ENCODE results near the gene BAG5.
"Not testable (repeated sequence)": the region's sequence is repeated elsewhere in the genome, so short reads cannot be mapped to it uniquely, and the experiment has no call there.

Gene BAG5

DNA sequence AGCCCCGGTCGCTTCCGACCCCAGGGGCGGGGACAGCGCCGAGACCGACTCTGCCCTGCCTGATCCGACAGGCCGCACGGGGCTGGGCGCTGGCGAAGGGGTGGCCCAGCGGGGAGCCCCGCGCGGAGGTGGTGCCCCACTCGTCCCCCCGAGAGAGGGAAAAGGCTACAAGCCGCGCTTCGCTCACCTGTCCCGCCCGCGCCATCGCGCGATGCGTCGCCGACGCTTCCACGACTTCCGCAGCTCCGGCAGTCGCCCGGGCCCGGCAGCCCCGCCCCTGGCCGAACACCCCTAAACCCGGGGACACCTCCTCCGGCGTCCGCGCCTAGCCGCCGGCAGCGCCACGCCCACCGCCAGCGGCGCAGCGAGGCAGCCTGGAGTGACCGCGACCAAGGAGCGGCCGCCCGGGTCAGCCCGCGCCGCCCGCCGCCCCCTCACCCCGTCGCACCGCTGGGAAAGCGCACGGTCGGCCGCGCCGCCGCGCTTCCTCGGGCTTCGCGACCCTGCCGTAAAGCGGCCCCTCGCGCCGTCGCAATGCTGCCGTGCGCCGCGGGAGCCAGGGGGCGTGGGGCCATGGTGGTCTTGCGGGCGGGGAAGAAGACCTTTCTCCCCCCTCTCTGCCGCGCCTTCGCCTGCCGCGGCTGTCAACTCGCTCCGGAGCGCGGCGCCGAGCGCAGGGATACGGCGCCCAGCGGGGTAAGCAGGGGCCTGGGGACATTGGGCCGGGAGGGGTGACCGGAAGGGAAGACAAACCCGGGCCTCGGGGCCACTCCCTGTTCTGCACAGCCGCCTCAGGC is at the start of gene BAG5, which contains the start of gene COA8:
Gene BAG5 (minus strand): TSS at position 229 of the 797 bp plus-strand sequence. CDS start 1,493 bp downstream, outside the sequence.
Gene COA8 (plus strand): TSS at position 532 of the 797 bp plus-strand sequence. CDS start 42 bp downstream, at position 574.
- peak; percentile 93 for DNase-seq

- no peak for DNase-seq
These were observed 48.8 kb upstream of the BAG5 start for GRCh38 chr14:103611215-103611614.

DNA sequence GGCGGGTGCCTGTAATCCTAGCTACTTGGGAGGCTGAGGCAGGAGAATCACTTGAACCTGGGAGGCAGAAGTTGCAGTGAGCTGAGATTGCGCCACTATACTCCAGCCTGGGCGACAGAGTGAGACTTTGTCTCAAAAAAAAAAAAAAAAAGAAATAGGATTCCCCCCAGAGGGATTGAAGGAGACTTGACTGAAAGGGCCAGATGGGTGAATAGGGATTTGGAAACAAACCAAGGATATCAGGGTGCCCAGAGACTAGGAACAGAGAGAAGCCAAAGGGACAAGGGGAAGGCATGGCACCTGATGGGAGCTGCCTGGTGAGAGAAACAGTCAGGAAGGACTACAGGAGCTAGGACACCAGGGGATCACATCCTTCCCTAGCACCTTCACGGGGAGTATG is 46.6 kb upstream of the BAG5 start:
- DNase-seq: not testable (repeated sequence)

DNA sequence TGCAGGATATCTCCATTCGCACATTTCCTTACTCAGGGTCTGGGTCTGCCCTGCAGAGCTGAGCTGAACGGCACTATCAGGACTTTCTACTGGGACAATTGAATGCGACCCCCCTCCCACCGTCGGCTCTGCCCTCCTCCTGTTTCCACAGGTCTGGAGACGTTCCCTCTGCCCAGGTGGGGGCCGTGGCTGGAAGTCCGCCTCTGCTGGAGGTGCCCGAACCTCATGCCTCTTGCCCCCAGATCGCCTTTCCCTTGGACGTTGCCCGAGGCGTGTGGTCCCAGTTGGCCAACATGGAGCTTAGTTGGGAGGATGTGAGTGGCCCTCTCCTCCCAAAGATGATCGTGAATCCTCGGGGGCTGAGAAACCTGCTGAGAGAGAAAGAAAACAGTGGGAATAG is 45.4 kb upstream of the BAG5 start:
- DNase-seq: no peak

DNA sequence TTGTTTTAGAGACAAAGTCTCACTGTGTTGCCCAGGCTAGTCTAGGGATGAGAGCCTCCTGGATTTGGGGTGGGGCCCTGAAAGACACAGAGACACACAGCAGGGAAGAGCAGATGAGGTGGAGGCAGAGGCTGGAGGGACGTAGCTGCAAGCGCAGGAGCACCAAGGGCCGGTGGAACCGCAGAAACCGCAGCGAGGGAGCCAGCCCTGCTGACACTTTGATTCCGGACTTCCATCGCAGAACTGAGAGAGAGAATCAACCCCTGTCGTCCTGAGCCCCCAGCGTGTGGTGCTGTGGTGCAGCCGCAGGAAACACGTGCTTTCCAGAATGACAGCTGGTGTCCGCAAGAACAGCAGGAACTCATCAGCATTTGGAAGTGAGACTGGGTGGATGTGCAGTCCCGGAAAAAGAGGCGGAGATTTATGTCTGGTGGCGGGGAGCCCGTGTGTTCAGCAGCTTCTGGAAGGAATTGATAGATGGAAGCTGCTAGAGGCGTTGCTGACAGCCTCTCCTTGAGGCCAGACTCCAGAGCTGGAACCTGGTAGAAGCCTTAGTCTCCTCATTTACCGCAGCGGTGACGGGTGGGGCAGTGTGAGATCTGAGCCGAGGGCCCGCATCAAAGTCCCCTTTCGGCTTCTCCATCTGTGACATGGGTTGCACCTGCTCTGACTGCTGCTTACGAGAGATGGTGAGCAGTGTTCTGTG is 44.7 kb upstream of the BAG5 start:
- DNase-seq: peak; percentile 74

- no peak for DNase-seq
These were observed 42.2 kb upstream of the BAG5 start for GRCh38 chr14:103604620-103605019.

- DNase-seq: no peak
These were observed 38.0 kb upstream of the BAG5 start for GRCh38 chr14:103600503-103600902.

DNA sequence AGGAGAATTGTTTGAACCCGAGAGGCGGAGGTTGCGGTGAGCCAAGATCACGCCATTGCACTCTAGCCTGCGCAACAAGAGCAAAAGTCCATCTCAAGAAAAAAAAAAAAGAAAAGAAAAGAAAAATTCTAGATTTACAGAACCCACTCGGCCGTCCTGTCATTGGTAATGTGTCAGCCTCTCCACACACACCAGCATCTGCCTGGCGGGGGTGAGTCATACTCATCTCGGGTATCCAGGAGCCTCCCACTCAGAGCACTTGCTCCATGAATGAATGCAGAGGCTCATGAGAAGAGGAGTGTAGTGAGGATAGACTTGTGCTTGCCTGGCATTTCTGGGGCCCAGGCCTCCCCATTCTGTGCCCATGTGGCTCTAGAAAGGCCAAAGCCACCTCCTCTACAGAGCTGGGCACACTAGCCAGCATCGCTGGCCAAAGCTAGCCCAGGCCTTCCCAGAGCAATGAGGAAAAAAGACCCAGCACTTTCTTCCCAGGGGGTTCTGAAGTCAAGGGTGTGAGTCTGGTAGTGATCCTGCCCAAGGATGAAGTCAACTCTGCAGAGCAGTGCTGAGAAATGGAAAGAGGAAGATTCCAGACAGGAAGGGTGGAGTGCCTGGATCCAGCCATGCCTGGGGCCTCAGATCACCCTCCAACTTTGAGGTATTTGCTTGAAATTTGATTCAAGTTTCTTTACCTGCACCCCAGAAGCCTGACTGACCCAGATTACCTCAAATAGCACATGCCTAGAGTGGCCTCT is 35.3 kb upstream of the BAG5 start:
- no peak for DNase-seq

DNA sequence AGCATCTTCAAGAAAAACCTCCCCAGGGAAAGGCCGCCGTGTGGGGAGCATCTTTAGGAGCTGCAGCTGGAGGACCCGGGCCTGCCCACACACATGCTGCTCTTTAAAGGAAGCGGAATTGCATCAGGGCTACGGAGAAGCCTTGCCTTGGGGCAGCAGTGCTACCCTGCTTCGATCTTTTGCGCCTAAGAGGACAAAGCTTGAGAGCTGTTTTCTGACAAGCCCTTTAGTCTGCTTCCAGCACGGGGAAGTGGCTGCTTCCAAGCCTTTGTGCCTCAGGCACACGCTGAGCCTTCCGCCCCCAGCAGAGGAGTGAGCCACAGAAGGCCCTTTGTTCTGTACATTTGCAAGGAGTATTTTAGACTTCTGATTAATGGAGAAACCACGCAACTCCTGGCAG is 31.8 kb upstream of the BAG5 start:
- peak; percentile 73 for DNase-seq

DNA sequence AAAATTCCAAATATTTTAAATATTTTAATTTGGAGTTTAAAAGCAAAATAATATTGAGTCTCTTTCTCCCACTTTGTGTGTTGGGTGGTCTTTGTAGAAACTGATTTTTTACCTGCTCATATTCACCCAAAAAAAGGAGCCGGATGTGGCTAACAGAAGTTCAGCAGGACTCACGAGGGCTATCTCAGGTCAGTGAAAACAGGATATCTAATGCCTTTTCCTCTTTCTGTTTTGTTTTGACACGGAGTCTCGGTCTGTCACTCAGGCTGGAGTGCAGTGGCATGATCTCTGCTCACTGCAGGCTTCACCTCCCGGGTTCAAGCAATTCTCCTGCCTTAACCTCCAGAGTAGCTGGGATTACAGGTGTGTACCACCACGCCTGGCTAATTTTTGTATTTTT is 31.1 kb upstream of the BAG5 start:
- no peak for DNase-seq

DNA sequence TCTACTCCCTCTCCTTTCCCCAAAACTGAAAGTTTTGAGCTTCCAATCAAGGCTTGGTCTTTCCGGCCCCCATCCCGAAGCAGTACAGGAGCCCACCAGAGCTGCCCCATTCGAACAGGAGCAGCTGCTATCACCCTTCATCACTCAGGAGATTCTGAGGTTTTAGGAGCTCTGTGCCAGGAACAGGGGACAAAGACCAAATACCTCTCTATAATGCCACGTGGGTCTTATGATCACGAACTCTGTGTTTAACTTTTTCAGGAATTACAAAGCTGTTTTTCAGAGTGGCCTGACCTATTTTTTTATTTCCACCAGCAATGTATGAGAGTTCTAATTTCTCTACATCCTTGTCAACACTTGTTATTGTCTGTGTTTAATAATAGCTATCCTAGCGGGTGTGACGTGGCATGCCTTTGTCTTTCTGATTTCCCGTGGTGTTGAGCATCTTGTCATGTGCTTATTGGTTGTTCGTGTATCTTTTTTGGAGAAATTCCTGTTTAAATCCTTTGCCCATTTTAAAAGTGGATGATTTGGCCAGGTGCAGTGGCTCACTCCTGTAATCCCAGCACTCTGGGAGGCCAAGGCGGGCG is 22.0 kb upstream of the BAG5 start:
- no peak for DNase-seq

DNA sequence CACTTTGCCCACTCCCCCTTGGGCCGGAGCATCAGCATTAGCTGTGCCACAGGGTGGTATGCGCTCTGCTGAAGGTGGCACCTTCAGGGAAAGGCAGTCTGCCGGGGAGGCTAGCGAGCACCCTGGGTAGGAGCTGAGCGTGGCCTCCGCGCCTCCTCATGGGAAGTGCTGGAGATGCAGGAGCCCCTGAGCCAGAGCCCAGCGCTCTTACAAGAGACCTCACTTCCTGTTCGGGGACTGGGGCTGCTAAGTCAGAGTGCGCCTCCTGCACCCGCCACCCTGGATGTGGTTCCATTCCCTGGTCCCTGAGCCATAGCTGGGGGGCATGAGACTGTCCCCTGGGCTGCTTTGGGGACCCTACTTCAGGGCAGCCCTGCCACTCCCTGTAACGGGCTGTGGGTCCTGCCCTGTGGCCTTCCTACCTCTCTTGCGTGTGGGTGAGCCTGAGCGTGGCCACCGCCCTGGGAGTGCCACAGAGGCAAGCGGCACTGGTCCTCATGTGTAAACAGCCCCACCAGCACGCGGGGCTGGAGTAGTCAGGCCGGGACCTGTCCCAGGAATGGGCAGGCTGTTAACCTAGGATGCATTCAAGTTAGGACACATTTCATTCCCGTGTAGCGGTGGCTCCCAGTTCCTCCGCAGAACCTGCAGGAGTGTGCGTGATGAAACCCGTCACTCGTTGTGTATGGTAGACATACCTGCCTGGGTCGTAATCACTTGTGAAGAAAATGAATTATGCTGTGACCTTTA is 19.7 kb upstream of the BAG5 start:
- DNase-seq: no peak

DNA sequence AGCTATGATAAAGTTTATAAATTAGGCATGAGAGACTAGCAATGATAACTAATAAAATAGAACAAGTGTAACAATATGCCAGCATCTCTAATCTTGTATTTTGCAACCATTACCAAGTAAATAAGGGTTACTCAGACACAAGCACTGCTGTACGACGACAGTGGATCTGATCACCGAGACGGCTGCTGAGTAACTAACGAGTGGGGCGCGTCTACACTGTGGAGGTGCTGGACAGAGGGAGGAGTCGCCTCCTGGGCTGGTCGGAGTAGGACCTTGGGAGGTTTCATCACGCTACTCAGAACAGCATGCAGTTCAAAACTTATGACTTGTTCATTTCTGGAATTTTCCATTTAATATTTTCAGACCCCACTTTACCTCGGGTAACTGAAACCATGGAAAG is 18.7 kb upstream of the BAG5 start:
- DNase-seq: no peak

- no peak for DNase-seq
These were observed 16.1 kb upstream of the BAG5 start for GRCh38 chr14:103578401-103579075.

DNA sequence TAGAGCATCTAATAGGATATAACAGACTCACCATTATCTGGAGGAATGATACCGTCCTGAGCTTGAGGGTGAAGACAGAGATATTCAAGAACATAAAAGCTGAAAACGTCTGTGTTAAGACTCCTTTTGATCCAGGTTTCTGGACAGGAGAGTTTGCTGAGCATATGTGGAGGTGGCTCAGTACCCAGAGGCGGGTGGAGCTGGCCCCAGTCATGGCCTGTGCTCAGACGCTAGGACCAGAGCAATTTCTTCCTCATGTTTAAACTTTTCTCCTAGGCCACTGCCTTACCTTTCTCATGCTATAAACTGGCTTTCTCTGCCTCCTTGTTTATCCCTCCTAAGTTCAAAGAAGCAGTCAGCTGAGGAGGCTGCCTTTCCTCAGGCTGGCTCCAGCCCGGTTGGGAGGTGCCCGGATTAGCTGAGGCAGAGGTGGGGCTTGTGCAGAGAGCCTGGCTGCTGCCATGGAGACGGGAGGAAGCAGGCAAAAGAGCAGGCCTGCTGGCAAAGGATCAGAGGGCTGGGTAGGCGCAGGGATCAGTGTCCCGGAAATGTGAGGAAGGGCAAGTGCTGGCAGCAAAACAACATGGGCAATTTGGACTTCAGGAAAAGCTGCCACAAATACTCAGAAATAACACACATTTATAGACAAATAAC is 14.0 kb upstream of the BAG5 start:
- peak; percentile 66 for DNase-seq

- no peak for DNase-seq
These were observed 12.3 kb upstream of the BAG5 start for GRCh38 chr14:103574707-103575285.

DNA sequence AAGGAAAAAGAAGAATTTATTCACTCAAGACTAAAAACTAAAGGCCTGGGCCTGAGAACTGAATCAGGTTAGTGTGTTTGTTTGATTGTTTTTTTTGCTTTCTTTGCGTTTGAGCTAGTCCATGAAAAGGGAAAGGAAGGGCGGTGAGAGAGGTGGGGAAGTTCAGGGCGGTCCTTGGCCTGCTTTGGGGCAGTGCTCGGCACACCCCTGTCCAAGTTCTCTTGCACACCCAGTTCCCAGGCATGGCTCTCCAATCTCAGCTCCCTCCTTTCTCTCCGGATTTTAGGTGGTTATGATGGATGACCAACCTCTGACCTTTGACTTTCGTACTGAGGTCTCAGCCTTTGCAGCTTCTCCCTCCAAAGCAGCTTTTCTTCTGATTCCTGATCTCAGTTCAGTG is 11.6 kb upstream of the BAG5 start:
- no peak for DNase-seq

DNA sequence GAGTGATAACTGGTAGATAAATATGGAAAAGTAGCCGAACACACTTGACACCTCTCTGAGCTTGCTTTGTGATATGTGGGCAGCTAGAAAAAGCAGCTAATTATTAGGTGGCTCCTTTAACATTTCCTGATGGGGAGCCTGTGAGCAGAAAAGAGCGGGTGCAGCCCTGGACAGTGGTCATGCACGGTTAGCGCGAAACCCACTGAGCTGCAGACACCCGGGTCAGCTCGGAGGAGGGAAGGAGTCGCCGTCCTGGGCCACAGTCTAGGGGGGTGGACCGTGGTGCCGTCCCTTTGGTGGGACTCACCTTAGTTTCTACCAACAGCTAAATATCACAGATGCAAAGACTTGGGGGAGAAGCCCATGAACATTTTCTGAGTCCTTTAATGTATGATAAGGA is 7.0 kb upstream of the BAG5 start:
- no peak for DNase-seq

GRCh38 chr14:103568952-103569351 is 6.5 kb upstream of the BAG5 start:
- DNase-seq: no peak

DNA sequence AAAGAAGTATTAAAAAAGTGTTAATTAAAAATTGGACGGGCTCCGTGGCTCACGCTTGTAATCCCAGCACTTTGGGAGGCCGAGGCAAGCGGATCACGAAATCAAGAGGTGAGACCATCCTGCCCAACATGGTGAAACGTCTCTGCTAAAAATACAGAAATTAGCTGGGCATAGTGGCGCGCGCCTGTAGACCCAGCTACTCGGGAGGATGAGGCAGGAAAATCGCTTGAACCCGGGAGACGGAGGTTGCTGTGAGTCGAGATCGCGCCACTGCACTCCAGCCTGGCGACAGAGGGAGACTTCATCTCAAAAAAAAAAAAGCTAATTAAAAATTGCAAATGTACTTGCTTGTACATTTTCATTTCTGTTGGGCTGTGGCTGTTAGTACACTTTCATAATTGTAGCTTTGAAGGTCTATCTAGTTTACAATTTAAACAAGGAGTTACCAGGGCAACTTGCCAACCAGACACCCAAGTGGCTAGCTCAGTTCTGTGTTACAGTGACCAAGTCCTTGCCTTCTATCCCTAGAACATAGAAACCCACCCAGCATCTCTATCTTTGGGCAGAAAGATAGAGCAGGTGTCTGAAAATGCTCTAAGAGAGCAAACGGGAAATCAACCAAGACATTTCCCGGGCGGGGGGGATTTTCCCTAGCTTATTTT is 1.5 kb upstream of the BAG5 start:
- no peak for DNase-seq

All from retina (tissue), 1 donor.